ENCODE data around the gene DNMT3A. TPM values are rescaled to one million over a fixed set of nuclear protein-coding genes. Genes with fewer than 3 reads are reported as not detected.

DNMT3A gene
- total and polyA plus RNA-seq, 3 donors from 2014 or later = 15.5 to 36.3 (median 36.3) TPM

GRCh38 chr2:25226827-25227226, 114.9 kb downstream of the DNMT3A start:
- TF ChIP-seq, protein P1, sequence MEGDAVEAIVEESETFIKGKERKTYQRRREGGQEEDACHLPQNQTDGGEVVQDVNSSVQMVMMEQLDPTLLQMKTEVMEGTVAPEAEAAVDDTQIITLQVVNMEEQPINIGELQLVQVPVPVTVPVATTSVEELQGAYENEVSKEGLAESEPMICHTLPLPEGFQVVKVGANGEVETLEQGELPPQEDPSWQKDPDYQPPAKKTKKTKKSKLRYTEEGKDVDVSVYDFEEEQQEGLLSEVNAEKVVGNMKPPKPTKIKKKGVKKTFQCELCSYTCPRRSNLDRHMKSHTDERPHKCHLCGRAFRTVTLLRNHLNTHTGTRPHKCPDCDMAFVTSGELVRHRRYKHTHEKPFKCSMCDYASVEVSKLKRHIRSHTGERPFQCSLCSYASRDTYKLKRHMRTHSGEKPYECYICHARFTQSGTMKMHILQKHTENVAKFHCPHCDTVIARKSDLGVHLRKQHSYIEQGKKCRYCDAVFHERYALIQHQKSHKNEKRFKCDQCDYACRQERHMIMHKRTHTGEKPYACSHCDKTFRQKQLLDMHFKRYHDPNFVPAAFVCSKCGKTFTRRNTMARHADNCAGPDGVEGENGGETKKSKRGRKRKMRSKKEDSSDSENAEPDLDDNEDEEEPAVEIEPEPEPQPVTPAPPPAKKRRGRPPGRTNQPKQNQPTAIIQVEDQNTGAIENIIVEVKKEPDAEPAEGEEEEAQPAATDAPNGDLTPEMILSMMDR (IDR thresholded peaks at IDR 0.05) = no peak
- no peak for TF ChIP-seq POLR2A (IDR thresholded peaks at IDR 0.05)
- 97 to 98% methylated on average over 4 of the region's 4 CpGs for WGBS, 2 donors
- Histone ChIP-seq H3K36me3 (ENCODE audit: low read depth, missing control alignments) (no peaks in the 10 kb centered on the region), H3K4me1 (peaks cover 14% of the 10 kb centered on the region), H3K27ac (no peak overlapping the region), H3K27me3 (no peaks in the 10 kb centered on the region), H3K9me3 (no peaks in the 10 kb centered on the region), H3K4me3 (no peak overlapping the region)
- no peak for DNase-seq
- intact Hi-C loops (cut with DNase I; ENCODE audit: low total_unique reads) = no loop called here

DNA sequence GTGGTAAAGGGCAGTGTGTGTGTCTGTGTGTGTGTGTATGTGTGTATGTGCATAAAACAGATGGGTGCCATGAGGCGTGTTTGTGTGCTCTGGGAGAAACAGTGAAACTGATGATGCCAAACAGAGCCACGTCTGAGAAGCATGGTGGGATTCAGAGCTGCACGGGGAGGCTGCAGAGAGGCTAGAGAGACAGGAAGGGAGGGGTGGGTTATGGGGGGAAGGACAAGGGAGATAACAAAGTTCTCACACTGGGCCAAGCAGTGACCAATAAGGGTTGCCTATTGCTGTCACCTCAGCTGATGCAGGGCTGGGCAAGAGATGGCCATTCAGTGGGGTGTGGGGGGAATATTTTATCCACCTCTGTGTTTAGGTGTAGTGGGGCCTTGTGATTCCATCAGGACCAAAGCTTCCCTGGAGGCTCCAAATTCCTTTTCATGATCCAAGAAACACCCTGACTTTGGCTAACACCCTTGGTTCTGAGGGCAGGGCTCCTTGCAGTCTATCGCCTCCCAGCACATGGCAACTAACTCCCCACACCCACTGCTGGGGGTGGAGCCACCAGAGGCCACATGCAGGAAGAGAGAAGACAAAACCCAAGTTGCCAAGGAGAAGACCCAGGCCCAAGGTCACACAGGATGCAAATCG, 119.1 kb downstream of the DNMT3A start:
- DNase-seq = no peak
- Histone ChIP-seq H3K36me3 (ENCODE audit: low read depth, missing control alignments) (no peaks in the 10 kb centered on the region), H3K4me3 (no peak overlapping the region), H3K27ac (no peak overlapping the region), H3K9me3 (no peaks in the 10 kb centered on the region), H3K27me3 (no peaks in the 10 kb centered on the region), H3K4me1 (no peaks in the 10 kb centered on the region)
- no peak for TF ChIP-seq POLR2A (IDR thresholded peaks at IDR 0.05)
- TF ChIP-seq, protein P1 (IDR thresholded peaks at IDR 0.05) = no peak
- WGBS, 2 donors = 55 to 79% methylated on average over 5 of the region's 5 CpGs
- intact Hi-C loops (cut with DNase I; ENCODE audit: low total_unique reads) = no loop called here

DNA sequence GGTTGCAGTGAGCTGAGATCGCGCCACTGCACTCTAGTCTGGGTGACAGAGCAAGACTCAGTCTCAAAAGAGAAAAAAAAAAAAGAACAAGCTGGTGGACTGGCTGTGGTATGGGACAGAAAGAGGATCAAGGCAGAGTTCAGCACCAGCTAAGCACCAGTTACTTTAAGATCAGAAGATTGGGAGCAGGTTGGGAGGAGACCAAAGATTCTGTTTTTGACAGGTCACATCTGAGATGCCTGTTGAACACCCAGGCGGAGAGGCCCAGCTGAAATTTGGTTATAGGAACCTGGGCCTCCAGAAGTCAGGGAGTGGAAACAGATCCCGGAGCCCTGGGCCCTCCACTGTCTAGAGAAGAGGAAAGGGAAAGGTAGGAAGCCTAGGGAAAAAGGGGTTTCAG, 120.1 kb downstream of the DNMT3A start:
- no peak for DNase-seq
- Histone ChIP-seq H3K4me1 (no peaks in the 10 kb centered on the region), H3K27ac (no peak overlapping the region), H3K27me3 (no peaks in the 10 kb centered on the region), H3K4me3 (no peak overlapping the region), H3K9me3 (no peaks in the 10 kb centered on the region), H3K36me3 (ENCODE audit: low read depth, missing control alignments) (no peaks in the 10 kb centered on the region)
- WGBS, 2 donors = 88 to 94% methylated on average over 4 of the region's 4 CpGs
- intact Hi-C loops (cut with DNase I; ENCODE audit: low total_unique reads) = no loop called here
- TF ChIP-seq POLR2A (IDR thresholded peaks at IDR 0.05) = no peak
- TF ChIP-seq, protein P1 (IDR thresholded peaks at IDR 0.05) = no peak

GRCh38 chr2:25220313-25220712, 121.4 kb downstream of the DNMT3A start:
- no peaks in the 10 kb centered on the region for H3K9me3 ChIP-seq
- H3K4me1 ChIP-seq = peaks cover under 1% of the 10 kb centered on the region
- no peaks in the 10 kb centered on the region for H3K27me3 ChIP-seq
- intact Hi-C loops (cut with DNase I; ENCODE audit: low total_unique reads) = no loop called here
- no peak overlapping the region for H3K4me3 ChIP-seq
- 84 to 86% methylated on average over 3 of the region's 3 CpGs for WGBS, 2 donors
- H3K36me3 ChIP-seq (ENCODE audit: low read depth, missing control alignments) = no peaks in the 10 kb centered on the region
- DNase-seq = no peak
- no peak overlapping the region for H3K27ac ChIP-seq
- TF ChIP-seq POLR2A (IDR thresholded peaks at IDR 0.05) = no peak
- TF ChIP-seq, protein P1 (IDR thresholded peaks at IDR 0.05) = no peak

DNA sequence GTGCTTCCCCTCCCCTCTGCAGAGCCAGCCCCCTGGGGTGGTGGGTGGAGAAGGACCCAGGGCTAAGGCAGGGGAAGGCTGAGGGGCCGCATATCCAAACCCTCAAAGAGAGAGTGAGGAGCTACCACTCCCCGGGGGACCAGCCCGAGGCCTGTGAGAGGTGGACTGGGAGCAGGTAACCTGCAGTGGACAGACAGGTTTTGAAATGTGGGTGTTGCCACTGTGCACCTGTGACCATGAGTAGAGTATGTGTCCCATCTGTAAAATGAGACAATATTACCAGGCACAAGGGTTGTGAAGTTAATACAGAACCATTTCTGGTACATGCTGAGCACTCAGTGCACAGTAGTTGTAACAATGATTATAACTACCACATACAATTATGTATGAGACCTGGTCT, 122.1 kb downstream of the DNMT3A start:
- no peak for DNase-seq
- WGBS, 2 donors = 88 to 98% methylated on average over 3 of the region's 3 CpGs
- H3K36me3 ChIP-seq (ENCODE audit: low read depth, missing control alignments) = no peaks in the 10 kb centered on the region
- intact Hi-C loops (cut with DNase I; ENCODE audit: low total_unique reads) = no loop called here
- no peak overlapping the region for H3K27ac ChIP-seq
- TF ChIP-seq, protein P1 (IDR thresholded peaks at IDR 0.05) = no peak
- TF ChIP-seq POLR2A (IDR thresholded peaks at IDR 0.05) = no peak
- peaks cover 4% of the 10 kb centered on the region for H3K4me1 ChIP-seq
- H3K4me3 ChIP-seq = no peak overlapping the region
- no peaks in the 10 kb centered on the region for H3K9me3 ChIP-seq
- no peaks in the 10 kb centered on the region for H3K27me3 ChIP-seq

All from testis (tissue), 3 donors.